Midbrain (tissue), 1 donor: ENCODE measurements around the gene JPH3.

Experiments
- DNase-seq: peaks from one replicate; lab custom pipeline; 2025; lab: John Stamatoyannopoulos, UW

Gene JPH3

DNA sequence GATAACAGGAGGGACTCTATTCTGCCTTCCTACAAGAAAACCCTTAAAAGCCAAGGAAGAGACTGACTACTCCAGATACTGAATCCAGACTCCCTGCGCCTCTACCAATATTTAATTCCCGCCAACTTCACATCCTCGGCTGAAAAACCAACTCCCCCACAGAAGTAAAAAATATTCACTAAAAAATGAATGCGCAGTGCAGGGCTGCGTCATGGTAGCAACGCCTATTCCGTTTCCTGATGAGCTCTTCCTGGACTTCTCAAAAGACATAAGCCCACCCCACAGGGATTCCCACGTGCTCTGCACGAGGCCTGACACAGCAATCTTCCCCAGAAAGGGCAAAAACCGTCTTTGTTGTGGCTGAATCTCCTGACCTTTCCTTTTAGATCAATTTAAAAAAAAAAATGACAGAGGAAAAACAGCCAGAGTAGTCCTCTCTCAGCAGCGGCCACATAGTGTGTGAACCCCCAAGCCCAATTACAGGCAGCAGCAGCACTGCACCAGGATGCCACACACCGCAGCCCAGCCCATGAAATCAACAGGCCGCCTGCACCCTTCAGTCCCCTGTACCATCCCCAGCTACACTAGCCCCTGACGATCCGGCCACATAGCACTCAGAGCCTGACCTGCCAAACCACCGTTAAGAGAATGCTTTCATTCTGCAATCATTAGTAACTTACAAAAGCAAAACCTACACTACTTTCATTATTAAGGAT is 139.6 kb downstream of the JPH3 start:
- no peak for DNase-seq

DNA sequence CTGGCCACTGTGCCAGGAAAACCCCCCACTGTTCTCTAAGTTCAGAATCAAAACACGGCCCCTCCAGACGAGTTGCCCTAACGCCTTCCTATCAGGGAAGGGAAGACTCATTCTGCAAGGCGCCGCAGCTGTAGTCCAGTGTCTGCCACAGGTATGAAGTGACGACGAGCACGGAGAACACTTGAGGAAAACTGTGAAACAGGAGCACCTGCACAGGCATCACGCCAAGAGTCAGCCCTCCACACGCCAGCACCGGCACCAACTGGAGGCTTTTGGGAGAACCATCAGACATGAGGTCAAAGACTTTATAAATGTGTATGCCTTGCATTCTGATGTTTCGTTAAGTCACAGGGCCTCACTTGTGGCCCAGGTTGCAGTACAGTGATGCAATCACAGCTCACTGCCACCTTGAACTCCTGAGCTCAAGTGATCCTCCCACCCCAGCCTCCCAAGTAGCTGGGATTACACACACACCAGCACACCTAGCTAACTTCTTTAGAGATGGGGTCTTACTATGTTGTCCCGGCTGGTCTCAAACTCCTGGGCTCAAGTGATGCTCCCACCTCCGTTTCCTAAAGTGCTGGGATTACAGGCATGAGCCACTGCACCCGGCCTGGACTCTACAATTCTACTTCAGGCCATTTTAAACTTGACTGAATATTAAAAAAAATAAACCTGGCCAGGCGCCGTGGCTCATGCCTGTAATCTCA is 140.6 kb downstream of the JPH3 start:
- no peak for DNase-seq

DNA sequence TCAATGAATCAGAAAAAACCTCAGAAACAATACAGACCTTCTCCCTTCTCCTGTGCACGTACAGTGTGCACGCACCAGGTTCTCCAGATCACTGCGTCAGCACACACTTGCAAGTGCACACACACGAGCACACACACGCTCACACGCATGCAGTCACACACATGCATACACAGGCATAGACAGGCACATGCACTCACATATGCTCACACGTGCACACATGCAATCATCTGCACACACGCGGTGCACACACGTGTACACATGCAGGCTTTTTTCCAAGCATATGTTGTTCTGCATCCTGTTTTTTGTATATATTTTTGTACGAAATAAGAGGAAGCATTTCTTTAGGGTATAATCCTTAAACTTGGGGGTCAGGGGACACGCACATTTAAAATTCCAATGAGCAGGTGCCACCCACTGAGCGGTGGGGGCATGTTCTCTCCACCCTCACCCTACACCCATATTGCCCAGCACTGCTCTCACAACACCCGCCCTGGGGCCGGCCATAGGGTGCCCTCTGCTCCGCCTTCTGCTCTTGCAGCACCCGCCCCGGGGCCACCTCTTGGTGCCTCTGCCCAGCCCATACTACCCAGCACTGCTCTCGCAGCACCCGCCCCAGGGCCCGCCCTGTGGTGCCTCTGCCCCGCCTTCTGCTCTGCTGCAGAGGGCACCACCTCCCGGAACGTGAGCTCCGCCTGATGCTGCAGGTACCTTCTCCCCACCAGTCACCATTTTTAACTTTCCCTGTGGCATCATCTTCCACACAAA is 142.6 kb downstream of the JPH3 start:
- DNase-seq, result no peak

DNA sequence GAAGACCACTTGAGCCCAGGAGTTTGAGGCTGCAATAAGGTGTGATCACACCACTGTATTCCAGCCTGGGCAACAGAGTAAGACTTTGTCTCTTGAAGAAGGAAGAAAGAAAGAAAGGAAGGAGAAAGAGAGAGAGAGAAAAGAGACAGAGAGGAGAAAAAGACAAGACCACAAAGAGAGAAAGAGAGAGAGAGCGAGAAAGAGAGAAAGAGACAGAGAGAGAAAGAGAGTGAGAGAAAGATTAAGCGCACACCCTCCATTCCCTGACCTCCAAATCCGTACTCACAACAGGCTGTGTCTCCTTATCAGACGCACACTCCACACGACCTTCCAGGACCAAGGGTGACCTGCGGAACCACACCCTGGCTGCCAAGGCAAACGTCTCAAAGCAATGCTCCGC is 143.9 kb downstream of the JPH3 start:
- DNase-seq, result no peak
